GM21526 (cell line): Measurements from ENCODE around the gene CDCP2.

Source experiments
- ATAC-seq: cut with Tn5 transposase; IDR thresholded peaks from one replicate; pipeline ENCODE4 v1.9.1; 2021; ENCODE audit warnings: moderate library complexity; ENCODE audit not compliant: unreplicated experiment, low FRiP score

CDCP2 gene

DNA sequence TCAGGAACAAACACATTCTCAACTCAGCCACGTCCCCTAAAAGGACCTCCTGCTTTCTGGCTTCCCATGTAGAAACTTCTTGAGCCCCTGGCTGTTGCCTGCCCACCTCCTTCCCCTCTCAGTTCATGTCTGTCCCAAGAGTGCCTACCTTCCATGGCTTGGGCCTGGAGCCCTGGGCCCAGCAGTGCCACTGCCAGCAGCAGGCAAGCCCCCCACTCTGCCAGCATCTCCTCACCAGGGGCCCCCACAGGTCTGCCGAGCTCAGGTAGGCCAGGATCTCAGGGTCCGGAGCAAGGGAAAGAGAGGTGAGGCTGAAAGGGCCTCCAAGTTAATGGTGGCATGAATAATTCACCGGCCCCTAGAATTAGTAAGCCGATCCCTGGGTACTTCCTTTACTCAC, at the start of gene CDCP2:
TSS of gene CDCP2 (minus strand) at position 305 of the 400 bp plus-strand sequence. CDS start at position 227, 78 bp downstream.
- ATAC-seq: no peak

DNA sequence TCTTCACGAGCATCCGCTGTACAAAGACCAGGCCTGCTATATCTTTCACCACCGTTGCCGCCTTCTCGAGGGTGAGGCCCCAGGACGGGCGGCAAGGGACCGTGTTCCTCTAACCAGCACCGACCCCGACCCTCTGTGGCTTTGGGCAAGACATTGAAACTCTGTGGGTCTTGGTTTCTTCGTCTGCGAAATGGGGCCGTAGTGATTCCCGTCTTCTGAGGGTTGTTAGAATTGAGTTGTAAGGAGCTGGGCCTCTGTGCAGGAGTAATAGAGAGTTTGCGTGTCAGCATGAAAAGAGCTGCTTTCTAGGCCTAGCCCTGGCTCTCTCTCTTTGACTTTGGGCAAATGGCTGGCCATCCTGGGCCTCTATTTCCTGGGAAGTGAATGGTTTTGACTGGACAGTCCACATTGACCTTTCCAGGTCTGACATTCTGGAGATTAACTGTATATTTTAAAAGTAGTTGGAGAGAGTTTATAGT, 47.8 kb upstream of the CDCP2 start:
- peak; percentile 13 for ATAC-seq

DNA sequence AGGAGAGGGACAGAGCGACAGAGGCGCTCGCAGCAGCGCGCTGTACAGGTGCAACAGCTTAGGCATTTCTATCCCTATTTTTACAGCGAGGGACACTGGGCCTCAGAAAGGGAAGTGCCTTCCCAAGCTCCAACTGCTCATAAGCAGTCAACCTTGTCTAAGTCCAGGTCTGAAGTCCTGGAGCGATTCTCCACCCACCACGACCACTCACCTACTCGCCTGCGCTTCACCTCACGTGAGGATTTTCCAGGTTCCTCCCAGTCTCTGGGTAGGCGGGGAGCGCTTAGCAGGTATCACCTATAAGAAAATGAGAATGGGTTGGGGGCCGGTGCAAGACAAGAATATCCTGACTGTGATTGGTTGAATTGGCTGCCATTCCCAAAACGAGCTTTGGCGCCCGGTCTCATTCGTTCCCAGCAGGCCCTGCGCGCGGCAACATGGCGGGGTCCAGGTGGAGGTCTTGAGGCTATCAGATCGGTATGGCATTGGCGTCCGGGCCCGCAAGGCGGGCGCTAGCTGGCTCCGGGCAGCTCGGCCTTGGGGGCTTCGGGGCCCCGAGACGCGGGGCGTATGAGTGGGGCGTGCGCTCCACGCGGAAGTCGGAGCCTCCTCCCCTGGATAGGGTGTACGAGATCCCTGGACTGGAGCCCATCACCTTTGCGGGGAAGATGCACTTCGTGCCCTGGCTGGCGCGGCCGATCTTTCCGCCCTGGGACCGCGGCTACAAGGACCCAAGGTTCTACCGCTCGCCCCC, 47.1 kb upstream of the CDCP2 start, which contains the start of the genes CYB5RL and MRPL37:
TSS of gene CYB5RL (minus strand) at position 266 of the 754 bp plus-strand sequence. CDS start 4,414 bp downstream, outside the sequence.
TSS of gene MRPL37 (plus strand) at position 403 of the 754 bp plus-strand sequence. CDS start at position 480, 77 bp downstream.
- peak; percentile 92 for ATAC-seq

DNA sequence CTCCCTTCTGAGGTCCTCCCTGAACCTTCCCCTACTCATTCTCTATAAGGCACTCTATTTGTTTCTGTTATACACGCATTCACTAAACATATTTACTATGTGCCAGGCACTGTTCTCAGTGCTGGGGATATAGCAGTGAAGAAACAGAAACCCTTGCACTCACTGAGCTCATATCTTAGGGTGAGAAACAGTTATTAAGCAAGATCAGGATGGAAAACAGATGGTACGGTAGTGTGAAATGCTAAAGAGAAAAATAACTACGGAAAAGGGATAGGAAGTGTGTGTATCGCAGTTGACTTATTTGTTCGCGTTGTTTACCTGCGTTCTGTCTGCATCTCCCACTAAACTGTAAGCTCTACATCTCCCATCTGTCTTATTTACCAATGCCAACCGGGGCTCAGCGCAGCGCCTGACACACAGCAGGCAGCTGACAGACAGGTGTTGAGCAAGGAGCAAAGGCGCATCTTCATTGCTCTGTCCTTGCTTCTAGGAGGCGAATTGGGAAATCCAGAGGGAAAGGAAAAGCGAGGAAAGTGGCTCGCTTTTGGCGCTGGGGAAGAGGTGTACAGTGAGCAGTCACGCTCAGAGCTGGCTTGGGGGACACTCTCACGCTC, 46.5 kb upstream of the CDCP2 start:
- peak; percentile 6 for ATAC-seq

DNA sequence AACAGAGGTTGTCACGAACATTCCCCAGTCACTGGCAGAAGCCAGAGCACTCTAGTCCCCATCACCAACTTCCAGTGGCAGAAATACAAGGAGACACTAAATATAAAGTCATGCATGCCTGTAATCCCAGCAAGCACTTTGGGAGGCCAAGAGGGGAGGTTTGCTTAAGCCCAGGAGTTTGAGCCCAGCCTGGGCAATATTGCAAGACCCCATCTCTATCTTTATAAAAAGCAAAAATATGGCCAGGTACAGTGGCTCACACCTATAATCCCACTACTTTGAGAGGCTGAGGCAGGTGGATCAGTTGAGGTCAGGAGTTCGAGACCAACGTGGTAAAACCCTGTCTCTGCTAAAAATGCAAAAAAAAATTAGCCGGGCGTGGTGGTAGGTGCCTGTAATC, 40.7 kb upstream of the CDCP2 start:
- ATAC-seq: no peak

DNA sequence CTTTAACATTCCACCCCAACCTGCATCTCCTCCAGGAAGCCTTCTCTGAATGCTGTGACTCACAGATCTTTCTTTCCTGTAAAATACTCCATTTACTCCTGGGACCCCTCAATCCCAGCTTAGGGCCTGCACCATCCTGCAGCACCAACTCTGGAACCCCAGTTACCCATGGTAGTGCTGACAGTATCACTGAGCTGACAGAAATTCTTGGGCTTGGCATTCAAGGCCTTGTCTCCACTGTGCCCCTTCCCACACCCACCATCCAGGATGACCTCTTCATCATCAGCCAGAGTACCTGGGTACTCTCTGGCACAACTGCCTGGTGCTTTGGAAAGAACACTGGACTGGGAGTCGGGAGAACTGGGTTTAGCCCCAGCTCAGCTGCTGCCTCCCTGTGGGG, 38.7 kb upstream of the CDCP2 start:
- no peak for ATAC-seq

DNA sequence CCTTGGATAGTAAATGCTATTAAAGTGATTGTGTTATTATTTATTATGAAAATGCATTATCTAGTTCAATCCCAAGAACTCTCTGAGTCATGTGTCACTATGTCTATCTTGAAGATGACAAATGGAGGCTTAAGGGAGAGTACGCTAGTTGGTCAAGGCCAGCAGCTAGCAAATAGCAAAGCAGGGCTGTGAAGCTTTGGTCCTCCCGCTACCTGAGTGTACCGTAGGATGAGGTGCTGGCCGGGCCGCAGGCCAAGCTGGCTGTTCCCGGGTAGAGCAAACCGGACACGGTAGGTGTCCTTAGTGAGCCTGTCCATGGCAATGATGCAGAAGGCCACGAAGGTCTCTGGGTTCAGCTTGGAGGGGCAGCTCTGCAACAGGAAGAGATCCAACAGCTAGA, 37.7 kb upstream of the CDCP2 start:
- ATAC-seq: no peak

DNA sequence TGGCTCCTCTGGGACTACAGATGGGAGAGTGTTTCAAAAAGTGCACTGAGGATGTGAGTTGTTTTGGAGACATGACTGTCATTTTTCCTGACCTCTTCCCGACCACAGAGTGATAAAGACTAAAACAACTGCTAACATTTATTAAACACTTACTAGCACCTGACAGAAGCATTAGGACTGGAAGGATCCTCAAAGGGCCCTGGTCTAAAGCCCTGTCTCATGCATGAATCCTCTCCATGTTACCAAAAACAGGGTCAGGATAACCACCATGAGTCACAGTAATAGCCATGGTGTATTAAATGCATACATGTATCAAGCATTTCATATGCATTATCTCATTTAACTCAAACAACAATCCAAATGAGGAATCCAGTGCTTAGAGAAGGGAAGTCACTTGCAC, 35.5 kb upstream of the CDCP2 start:
- ATAC-seq: no peak

DNA sequence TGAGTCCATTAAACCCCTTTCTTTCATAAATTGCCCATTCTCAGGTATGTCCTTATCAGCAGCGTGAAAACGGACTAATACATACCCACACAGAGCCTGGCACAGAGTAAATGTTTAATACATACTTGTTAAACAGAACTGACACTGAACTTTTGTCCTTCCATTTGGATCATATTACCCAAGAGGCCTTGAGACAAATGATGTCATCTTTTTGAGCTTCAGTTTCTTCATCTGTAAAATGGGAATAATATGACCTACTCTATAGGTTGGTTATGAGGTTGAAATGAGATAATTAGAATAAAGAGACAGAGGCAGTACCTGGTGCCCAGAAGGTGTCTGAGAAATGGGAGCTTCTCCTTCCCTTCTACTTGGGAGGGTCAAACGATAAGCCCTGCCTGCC, 33.3 kb upstream of the CDCP2 start:
- no peak for ATAC-seq

DNA sequence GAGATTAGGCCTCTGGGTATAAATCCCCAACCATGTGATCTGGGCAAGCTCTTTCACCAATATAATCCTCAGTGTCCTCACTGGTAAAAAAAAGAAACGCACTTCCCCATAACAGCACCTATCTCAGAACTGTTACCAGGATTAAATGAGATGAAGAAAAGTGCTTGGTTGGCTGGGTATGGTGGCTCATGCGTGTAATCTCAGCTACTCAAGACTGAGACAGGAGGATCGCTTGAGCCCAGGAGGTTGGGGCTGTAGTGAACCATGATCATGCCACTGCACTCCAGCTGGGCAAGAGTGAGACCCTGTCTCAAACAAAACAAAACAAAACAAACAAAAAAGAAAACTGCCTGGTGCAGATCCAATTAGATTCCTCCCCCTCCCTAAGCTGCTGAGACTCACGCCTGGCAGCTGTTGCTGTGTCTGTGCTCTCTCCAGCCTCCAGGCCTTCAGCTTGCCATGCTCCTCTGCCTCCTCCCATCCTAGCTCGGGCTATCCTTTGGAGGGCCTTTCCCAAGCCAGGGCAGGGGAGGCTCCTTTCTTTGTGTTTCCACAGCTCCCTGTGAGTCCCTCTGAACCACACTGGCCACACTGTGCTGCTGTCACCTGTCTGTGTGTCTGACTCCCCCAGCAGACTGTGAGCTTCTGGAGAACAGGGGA, 28.0 kb upstream of the CDCP2 start:
- no peak for ATAC-seq

DNA sequence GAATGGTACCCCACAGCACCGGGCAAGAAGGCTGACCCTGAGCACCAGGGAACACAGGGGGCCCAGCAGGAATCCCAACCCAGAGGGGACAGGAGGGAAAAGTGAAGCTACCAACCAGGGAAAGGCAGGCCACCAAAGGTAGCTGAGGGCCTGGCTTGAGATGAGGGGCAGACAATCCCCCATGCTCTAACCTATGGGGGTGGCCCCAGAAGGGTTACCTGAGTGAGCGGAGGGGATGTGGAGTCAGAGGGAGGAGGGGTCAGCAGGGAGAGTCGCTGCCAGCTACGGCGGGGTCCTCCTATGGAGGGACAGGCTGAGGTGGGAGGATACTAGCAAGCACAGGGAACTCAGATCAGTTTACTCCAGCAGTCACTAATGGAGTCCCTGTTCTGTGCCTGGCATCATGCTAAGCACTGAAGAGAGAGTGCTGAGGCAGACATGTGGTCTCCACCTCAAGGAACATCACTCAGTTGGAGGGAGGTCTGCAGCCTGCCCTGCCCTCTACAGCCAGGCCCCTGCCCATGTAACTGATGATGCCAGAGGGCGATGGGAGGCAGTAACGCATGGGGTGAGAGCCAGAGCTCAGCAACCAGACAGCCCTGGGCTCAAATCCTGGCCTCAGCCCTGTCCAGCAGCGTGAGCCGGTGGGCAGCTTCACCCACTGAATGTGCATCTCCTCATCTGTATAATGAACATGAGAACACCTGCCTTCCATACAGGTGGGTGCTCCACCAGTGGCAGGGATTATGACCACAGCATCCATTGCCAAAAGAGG, 25.7 kb upstream of the CDCP2 start:
- no peak for ATAC-seq

DNA sequence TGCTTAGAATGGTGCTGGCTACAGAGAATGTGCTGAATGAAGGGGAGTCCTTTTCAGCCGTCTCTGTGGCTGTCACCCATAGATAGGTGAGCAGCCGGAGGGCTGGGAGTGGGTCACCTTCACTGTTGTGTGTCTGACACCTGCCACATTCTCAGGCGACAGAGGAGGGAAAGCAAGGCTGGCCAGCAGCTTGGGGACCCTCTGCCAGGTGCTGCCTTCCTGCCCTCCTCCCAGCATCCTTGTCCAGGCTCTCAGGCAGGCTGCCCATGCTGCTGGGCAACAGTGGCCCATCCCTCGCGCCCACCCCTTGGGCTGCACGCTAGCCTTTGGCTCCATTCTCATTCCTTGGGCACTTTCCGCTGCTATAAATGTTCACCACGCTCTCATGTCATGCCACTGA, 24.9 kb upstream of the CDCP2 start:
- ATAC-seq: no peak

DNA sequence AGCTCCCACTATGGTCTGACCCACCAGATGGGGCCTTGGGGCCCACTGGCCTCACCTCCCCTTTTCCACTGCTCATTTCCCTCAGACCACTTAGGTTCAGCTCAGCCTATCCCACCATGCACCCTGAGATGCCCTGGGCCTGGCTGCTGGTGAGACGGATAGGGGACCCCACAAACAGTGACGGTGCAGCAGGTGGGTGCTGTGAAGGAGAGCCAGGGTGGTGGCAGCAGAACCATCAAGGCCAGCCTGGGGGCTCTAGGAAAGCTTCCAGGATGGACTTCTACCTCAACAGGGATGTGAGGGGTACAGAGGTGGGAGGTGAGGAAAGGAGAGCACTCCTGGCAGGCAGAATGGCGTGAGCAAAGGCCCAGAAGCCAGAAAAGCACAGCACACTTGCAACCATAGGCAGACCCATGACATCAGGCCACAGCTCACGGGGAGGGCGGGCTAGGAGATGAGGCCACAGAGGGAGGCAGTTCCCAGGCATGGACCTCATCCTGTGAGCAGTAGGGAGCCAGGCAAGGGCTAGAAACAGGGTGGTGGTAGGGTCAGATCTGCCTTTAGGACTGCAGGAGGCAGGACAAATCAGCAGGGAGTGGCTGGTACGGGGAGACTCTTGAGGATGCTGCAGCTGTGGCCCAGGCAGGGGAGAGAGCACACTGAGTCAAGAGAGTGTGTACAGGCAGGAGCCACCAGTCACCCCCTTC, 24.0 kb upstream of the CDCP2 start:
- no peak for ATAC-seq

DNA sequence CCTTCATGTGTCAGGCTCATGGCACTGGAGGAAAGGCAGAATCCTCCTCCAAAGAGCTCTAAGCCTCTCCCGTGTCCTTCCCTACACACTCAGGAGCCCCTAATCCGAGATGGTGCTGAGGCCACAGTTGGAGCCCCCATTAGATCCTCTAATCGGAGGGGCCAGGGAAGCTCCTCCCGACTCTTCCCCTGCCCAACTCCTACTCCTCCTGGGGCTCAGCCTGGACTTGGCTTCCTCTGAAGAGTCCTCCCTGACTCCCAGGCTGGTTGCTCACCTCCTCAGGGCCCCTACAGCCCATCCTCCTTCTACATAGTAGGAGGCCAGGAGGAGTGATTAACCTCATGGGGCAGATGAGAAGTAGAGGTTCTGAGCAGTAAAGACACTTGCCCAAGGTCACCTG, 21.3 kb upstream of the CDCP2 start:
- no peak for ATAC-seq

DNA sequence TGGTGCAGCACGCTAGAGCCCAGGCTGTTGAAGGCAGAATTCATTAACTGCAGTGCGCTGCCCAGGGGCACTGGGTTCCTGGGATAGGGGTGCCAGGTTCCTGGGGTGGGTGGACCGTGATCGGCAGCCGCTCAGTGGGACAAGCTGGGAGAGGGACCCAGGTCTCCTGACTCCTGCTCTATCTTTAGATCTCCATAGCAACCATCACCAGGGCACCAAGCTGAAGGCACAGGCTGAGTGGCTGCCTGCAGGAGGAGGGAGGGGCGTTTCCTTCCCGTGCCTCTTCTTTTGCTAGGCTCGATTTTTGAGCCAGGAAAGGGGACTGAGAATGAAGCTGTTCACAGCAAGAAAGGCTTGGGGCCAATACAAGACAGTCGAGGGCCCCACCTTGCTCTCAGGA, 20.9 kb upstream of the CDCP2 start:
- no peak for ATAC-seq

DNA sequence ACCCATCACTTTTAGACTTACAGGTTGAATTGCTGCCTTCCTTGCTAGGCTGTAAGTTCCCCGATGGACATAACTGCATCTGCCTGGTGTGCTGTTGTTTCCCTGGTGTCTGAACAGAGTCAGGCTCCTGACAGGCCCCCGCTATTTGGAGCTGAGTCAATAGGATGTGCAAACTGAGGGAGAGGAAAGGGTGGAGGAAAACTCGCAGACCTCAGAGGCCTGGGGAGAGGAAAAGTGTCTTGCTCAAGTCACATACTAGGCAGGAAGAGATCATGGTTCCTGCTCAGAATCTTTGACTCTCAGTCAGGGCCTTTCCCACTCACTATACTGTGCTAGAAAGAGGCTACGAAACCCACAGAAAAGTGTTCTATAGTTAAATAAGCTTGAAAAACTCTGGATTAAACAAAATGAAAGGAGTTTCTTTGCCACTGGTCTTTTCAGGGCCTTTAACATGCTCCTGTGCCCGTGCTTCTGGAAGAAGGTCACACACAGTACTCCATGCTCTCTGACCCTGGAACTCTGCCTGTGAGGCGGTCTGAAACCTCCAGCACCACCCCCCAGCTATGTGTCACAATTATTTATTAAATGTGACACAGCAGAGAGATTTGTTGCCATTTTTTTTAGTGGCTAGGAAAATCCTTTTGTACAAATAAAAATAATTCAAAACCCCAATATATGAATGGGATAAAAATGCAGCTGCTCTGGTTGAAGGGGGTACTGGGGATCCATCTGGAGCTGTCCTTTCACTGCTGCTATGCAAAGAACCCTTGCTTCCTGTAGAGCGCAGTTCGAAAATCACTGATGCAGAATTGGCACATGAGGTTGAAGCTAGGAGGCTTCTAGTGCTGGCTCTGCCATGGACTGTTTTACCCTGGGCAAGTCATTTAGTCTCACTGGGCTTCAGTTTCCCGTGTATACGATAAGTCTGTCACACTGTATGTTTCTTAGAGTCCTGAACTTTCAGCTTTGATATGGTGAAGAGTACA, 20.1 kb upstream of the CDCP2 start:
- no peak for ATAC-seq

DNA sequence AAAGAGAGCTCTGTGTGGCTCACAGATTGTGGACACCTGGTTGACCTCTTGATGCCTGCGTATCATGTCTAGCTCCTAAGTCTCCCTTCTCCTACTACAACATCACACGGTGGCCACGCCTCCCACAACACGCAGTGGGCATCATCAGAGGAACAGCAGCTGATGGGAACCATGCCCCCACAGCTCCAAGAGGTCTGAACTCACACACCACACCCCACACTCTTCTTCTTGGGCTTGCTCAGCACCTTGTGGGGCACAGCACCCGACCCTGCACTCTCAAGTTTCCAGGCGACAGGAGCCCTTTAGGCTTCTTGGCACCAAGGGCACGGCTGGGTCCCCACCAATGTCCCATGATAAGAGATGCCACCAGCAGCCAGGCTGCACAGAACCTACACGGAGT, 18.8 kb upstream of the CDCP2 start:
- ATAC-seq: no peak

DNA sequence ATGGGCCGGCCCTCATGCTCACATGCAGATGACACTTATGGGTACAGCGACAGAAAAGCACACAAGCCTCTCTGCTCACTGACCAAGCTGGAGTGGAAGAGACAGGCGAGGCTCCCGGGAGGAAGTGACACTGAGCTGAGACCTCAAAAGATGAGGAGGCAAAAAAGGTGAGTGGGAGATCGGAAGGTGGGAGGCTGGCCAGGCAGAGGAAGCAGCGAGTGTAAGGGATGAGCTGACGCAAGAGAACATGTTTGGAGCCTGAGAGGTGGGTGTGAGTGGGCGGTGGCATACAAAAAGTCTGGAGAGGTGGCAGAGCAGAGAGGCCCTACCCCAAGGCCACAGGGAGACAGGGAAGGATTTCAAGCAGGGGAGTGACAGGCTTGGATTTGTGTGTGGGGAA, 18.2 kb upstream of the CDCP2 start:
- no peak for ATAC-seq

DNA sequence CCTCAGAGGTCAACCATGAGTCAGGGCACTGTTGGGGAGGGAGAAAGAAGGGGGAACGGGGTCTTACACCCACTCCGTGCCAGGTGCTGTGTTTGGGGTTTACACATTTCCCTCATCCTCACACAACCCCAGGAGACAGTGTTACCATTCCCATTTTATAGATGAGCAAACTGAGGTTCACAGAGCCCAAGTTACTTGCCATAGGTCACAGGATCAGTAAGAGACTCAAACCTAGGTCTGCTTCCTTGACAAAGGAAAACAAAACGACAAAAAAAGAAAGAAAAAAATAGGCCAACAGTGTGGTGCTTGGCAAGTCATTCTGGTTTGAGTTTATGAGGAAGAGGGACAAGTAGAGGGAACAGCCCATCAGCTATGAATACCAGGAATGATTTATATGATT, 16.3 kb upstream of the CDCP2 start:
- no peak for ATAC-seq
